ENCODE results near the gene ZCWPW1.
"Not testable (repeated sequence)": the region's sequence is repeated elsewhere in the genome, so short reads cannot be mapped to it uniquely, and the experiment has no call there.

The ZCWPW1 gene

DNA sequence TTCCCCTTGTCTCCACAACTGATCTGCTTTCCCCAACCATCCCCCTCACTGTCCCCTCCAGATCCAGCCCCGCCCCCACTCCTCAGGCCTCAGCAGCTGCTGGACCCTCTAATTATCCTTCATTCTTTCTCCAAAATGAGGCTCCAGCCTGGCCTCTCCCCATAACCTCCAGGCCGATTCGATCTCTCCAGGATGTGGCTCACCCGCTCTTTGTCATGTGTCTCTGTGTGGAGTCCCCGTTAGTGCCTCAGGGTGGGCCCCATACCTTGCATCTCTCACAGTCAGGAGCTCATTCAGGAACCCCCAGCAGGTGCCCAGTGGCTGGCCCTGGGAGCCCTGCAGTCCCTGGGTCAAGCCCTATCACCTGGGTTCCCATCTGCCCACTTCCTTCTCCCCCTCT, 53.9 kb downstream of the ZCWPW1 start:
- DNase-seq (ENCODE audit: low read depth in 2 of 3, low spot score in 1 of 3): no peak

DNA sequence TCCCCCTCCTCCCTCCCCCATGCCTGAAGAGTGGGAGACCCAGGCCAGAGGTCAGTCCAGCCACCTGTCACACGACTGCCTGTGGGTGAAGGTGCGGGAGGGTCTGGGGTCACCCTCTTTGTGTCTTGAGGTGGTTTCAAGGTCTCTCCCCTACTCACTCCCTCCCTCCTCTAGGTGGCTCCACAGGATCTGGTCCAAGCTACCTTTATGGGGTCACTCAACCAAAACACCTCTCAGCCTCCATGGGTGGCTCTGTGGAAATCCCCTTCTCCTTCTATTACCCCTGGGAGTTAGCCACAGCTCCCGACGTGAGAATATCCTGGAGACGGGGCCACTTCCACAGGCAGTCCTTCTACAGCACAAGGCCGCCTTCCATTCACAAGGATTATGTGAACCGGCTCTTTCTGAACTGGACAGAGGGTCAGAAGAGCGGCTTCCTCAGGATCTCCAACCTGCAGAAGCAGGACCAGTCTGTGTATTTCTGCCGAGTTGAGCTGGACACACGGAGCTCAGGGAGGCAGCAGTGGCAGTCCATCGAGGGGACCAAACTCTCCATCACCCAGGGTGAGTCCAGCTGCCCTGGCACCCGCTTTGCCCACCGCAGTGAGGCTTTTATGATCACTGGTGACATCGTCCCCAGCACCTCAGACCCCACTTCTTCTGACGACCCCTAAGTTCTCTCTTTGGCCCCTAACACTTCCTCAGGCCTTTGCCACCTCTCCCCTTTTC, 54.5 kb downstream of the ZCWPW1 start:
- not testable (repeated sequence) for DNase-seq (ENCODE audit: low read depth in 2 of 3, low spot score in 1 of 3)

DNA sequence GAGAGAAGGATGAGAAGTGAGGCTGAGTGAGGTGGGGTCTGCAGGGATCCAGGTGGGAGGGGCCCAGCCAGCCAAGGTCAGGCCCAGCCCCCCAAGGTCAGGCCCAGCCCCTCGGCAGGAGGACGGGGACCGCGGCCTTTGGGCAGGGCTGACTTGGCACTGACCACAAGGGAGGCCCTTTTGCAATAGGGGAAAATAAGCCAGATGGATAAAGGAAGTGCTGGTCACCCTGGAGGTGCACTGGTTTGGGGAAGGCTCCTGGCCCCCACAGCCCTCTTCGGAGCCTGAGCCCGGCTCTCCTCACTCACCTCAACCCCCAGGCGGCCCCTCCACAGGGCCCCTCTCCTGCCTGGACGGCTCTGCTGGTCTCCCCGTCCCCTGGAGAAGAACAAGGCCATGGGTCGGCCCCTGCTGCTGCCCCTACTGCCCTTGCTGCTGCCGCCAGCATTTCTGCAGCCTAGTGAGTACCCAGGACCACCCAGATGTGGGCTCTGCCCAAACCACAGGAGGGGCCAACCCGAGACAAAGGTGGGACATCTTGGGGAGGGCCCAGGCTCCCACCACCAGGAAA, 55.2 kb downstream of the ZCWPW1 start, which contains the start of gene PILRA:
TSS of gene PILRA (plus strand) at position 227 of the 571 bp plus-strand sequence. CDS start at position 397, 170 bp downstream.
- no peak for DNase-seq (ENCODE audit: low read depth in 2 of 3, low spot score in 1 of 3)

DNA sequence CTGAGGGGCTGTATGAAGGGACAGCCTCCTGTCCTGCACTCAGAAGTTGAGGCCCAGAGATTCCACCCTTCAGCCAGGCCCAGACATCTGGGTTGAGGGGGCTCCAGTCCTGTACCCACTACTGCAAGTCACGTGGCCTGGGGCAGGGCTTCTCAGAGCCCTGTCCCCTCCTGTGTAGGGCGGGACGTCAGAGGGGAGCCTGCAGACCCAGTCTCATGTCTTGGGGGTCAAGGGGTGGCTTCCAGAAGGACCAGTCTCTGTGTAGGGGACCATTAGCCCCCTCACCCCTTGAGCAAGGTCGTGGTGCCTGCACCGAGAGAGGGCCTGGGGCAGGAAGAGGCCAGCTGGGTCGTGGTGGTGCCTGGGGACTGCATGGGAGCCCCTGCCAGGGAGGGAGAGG, 55.8 kb downstream of the ZCWPW1 start:
- DNase-seq (ENCODE audit: low read depth in 2 of 3, low spot score in 1 of 3): no peak

DNA sequence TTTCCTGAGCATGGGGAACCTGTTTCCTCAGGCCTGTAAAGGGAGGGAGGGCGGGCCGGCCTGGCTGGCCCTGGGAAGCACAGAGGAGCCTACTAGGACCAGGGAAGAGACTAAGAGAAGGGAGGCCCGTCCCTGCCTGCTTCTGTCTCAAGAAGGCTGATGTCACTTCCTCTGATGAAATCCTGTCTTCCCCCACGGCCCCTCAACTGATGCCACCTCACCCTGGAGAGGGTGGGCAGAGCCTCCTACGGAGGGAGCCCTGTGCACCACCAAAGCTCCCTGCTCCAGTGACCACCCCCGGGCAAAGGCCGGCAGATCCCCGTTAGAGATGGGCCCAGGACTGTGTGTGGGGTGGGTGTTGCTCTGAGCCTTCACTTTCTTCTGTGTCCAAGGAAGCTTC, 56.2 kb downstream of the ZCWPW1 start:
- DNase-seq (ENCODE audit: low read depth in 2 of 3, low spot score in 1 of 3): no peak

DNA sequence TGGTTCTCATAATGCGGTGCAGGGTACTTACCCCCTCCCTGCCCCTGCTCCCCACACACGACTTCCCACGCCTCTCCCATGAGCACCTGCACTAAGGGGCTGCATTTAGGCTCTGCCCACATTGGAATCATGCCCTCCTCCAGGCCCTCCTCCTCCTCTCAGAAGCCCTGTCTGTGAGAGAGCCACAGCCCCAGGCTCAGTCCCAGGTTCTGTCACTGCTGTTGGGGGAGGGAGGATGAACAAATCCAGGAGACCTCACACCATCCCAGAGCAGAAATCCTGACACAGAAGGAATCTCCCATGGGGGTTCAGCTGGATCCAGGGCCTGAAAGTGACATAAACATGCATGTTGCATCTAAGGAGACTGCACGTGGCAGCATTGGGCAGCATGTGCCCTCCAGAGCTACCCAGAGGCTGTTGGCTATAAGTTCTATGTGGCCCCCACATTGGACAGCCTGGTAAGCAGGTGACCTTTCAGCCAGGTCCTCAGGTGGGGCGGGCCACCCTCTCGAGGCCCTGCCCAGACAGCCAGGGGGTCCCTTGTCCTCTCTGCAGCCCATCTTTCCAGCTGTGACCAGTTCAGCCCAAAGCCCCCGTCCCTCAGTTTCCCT, 56.8 kb downstream of the ZCWPW1 start:
- no peak for DNase-seq (ENCODE audit: low read depth in 2 of 3, low spot score in 1 of 3)

DNA sequence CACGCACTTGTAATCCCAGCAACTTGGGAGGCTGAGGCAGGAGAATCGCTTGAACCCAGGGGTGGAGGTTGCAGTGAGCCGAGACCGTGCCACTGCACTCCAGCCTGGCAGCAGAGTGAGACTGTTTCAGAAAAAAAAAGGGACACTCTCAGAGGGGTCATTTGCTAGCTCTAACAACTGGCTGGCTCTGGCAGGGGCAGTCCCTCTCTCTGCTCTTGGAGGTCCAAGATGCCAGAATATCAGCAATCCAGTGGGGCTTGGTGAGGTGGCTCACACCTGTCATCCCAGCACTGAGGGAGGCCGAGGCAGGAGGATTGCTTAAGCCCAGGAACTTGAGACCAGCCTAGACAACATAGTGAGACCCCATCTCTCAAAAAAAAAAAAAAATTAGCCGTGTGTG, 57.8 kb downstream of the ZCWPW1 start:
- DNase-seq (ENCODE audit: low read depth in 2 of 3, low spot score in 1 of 3): no peak

DNA sequence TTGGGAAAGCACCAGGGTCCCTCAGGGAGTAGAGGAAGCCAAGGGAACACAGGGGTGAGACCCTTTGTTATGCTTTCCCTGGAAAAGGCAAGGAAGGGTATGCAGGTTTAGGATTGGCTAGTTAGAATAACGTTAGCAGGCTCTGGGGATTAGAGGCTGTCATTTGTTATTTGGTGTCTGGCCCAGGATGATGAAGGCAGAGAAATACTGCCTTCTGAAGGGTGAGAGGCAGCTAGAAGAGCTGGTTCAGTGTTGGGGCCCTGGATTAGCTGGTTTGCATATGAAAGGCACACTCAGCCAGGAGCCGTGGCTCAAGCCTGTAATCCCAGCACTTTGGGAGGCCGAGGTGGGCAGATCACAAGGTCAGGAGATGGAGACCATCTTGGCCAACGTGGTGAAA, 58.2 kb downstream of the ZCWPW1 start:
- no peak for DNase-seq (ENCODE audit: low read depth in 2 of 3, low spot score in 1 of 3)

DNA sequence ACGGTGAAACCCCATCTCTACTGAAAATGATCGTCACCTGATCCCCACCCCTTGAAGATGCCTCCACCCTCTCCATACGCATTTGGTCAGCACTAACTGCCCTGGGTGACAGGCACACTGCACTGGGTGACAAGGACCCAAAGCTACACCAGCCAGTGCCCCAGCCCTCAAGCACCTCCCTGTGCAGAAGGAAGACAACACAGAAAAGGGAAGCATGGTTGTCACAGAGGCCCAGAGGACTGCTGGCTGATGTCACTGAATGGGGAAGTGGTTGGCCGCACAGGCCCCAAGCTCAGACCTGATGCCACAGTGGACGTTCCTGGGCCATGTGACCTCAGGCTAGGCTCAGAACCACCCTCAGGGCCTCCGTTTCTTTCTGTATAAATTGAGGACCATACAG, 59.4 kb downstream of the ZCWPW1 start:
- DNase-seq (ENCODE audit: low read depth in 2 of 3, low spot score in 1 of 3): no peak

DNA sequence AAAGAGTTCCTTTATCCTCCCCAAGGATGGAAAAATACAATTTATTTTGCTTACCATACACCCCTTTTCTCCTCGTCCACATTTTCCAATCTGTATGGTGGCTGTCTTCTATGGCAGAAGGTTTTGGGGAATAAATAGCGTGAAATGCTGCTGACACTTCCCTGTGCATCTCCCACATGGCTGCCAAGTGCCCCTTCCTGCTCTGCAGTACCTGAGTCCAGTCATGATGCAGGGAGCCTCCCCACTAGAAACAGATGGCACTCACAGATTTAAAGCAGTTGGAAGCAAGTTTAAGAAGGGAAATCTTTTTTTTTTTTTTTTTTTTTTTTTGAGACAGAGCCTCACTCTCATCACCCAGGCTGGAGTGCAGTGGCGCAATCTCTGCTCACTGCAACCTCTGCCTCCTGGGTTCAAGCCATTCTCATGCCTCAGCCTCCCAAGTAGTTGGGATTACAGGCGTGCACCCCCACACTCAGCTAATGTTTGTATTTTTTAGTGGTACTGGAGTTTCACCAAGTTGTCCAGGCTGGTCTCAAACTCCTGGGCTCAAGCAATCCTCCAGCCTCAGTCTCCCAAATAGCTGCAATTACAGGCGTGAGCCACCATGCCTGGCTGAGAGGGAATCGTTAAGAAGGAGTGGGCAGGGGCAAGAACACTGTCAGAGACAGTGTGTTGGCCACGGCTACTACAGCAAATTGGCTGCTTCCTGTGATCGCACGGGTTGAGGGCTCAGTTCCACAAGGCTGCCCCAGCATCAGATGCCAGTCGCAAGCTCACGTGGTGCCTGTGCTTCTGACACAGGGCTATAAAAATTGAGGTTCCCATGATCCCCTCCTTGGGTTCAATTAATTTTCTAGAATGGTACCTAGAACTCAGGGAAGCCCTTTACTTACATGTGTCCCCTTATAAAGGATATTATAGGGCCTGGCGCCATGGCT, 60.6 kb downstream of the ZCWPW1 start:
- DNase-seq (ENCODE audit: low read depth in 2 of 3, low spot score in 1 of 3): no peak

DNA sequence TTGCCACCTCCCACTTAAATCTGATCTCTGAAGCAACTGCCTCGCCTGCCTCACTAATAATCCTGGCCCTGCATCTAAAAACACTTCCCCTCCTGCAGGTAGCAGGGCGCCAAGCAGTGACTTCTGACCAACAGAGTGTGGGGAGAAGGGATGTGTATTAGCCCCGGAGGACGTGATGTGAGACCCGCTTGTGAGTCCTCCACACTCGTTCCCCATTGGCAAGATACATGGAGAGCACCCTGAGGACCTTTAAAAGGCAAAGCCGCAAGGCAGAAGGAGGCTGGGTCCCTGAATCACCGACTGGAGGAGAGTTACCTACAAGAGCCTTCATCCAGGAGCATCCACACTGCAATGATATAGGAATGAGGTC, 61.3 kb downstream of the ZCWPW1 start:
- no peak for DNase-seq (ENCODE audit: low read depth in 2 of 3, low spot score in 1 of 3)

DNA sequence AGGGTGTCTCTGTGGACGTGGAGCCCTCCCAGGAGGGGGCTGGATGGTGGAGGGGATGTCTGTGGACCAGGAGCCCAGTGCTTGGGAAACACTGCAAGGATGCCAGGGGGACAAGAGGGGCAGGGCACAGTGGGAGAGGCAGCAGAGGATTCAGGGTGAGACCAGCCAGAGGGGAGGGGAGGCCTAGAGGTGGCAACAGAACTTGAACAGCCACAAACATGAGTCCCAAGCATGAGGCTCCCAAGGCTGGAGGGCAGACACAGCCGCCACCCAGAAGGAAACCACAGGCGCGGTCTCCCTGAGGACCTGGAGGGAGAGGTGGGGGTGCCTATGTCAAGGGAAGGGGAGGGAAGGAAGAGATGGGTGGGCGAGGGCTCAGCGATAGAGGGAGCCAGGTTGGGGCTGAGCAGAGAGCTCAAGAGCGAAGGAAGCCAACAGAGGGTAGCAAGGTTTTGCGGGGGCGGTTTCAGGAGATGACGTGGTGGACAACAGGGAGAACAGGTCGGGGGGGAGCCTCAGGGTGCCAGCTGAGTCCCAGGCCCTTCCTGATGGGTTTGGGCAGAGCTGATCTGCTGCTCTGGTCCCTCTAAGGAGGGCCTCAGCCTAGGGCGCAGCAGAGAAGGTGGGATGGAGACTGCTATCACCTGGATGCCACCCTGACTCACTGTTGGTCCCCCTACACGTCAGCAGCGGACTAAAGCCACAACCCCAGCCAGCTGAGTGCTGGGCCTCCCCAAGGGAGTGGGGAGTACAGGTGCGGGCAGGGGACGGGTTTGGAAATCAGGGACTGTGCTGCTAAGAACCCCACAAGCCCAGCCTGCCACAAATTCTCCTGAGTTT, 61.9 kb downstream of the ZCWPW1 start:
- DNase-seq (ENCODE audit: low read depth in 2 of 3, low spot score in 1 of 3): peak in 1 of 3 donors; percentile 11

DNA sequence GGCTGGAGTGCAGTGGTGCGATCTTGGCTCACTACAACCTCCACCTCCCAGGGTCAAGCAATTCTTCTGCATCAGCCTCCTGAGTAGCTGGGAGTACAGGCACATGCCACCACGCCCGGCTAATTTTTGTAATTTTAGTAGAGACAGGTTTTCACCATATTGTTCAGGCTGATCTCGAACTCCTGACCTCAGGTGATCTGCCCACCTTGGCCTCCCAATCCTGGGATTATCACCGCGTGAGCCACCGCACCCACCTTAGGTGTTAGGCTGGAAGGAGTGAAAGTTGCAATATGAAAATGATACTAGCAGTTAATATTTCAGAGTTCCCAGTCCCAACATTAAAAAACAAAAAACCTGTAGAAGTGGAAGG, 62.5 kb downstream of the ZCWPW1 start:
- DNase-seq (ENCODE audit: low read depth in 2 of 3, low spot score in 1 of 3): not testable (repeated sequence)

DNA sequence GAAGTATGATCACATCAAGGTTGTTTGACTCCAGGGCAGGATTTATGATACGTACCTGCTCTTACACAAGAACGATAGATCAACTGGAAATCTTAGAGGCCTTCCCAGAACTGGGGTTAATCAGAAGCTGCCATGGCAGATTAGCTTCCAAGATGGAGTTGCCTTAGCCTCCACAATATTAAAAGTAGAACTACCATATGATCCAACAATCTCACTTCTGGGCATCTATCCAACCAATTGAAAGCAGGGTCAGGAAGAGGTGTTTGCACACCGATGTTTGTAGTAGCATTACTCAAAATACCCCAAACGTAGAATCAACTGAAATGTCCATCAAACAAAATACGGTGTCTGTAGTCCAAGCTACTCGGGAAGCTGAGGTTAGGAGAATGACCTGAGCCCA, 64.0 kb downstream of the ZCWPW1 start:
- no peak for DNase-seq (ENCODE audit: low read depth in 2 of 3, low spot score in 1 of 3)

DNA sequence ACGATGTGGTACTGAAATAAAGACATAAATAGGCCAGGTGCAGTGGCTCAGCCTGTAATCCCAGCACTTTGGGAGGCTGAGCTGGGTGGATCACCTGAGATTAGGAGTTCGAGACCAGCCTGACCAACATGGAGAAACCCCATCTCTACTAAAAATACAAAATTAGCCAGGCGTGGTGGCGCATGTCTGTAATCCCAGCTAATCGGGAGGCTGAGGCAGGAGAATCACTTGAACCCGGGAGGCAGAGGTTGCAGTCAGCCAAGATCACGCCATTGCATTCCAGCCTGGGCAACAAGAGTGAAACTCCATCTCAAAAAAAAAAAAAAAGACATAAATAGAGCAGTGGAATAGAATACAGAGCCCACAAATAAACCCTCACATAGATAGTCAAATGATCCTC, 64.7 kb downstream of the ZCWPW1 start:
- not testable (repeated sequence) for DNase-seq (ENCODE audit: low read depth in 2 of 3, low spot score in 1 of 3)

DNA sequence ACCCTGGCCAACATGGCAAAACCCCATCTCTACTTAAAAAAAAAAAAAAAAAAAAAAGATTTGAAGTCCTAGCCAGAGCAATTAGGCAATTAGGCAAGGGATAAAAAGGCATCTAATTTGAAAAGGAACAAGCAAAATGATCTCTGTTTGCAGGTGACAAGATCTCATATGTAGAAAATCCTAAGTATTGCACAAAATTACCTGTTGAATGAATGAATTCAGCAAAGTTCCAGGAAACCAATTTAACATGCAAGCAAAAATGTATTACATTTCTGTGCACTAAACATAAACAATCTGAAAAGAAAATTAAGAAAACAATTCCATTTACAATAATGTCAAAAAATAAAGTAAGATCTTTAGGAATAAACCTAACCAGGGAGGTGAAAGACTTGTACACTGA, 65.4 kb downstream of the ZCWPW1 start:
- no peak for DNase-seq (ENCODE audit: low read depth in 2 of 3, low spot score in 1 of 3)

DNA sequence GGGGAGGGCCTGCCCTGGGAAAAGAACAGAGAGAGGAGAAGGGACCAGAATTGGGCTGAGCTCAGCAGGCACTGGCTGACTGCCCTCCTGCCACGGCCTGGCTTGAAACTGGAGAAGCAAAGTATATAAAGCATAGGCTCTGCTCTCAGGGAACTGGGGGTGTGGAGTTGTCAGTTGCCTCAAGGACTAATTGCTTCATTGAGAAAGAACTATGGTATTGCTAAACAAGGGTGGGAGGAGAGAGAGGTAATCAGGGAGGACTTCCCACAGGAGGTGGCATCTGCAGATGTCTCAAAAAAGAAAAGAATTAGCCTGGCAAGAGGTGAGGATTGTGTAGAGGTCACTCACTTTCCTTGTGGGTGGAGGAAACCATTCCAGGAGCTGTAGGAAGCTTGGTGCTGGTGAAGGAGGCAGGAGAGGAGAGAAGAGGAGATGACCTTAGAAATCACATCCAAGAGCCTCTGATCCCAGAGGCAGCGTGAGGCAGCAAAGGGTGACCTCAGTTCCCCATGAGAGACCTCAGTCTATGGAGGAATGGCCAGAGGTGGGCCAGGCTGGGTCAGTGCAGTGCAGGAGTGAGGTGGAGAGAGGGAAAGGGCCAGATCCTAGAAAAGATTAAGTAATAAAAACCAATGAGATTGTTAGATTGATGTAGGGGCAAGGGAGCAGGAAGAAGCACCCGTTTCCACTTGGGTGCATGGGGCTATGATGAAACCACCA, 68.2 kb downstream of the ZCWPW1 start:
- DNase-seq (ENCODE audit: low read depth in 2 of 3, low spot score in 1 of 3): no peak

DNA sequence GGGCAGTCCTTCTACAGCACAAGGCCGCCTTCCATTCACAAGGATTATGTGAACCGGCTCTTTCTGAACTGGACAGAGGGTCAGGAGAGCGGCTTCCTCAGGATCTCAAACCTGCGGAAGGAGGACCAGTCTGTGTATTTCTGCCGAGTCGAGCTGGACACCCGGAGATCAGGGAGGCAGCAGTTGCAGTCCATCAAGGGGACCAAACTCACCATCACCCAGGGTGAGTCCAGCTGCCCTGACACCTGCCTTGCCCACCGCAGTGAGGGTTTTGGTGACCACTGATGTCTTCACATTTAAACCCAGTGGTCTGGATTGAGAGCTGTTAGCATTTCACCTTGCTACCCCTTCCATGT, 69.7 kb downstream of the ZCWPW1 start:
- DNase-seq (ENCODE audit: low read depth in 2 of 3, low spot score in 1 of 3): no peak

DNA sequence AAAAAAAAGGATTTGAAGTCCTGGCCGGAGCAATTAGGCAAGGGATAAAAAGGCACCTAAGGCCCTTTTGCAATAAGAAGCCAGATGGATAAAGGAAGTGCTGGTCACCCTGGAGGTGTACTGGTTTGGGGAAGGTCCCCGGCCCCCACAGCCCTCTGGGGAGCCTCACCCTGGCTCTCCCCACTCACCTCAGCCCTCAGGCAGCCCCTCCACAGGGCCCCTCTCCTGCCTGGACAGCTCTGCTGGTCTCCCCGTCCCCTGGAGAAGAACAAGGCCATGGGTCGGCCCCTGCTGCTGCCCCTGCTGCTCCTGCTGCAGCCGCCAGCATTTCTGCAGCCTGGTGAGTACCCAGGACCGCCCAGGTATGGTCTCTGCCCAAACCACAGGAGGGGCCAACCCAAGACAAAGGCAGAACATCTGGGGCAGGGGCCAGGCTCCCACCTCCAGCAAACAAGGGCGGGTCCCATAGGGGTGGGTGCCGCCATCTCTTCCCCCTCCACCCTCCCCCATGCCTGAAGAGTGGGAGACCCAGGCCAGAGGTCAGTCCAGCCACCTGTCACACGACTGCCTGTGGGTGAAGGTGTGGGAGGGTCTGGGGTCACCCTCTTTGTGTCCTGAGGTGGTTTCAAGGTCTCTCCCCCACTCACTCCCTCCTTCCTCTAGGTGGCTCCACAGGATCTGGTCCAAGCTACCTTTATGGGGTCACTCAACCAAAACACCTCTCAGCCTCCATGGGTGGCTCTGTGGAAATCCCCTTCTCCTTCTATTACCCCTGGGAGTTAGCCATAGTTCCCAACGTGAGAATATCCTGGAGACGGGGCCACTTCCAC, 70.3 kb downstream of the ZCWPW1 start, which contains the start of gene PILRB:
TSS of gene PILRB (plus strand) at position 91 of the 830 bp plus-strand sequence. CDS start at position 277, 186 bp downstream.
- no peak for DNase-seq (ENCODE audit: low read depth in 2 of 3, low spot score in 1 of 3)
